Spinal cord (tissue), 10 donors: ENCODE data around the gene LGI1. TPM values are rescaled to one million over a fixed set of nuclear protein-coding genes. Genes with fewer than 3 reads are reported as not detected.

Experiments
- DNase-seq, 6 donors: peaks; one replicate each; pipeline versions ENCODE4 v3.0.0 to v3.0.0-alpha.2; 2013 to 2015; ENCODE audit warnings: low spot score in 6 of 6, low read depth in 4 of 6
- H3K27ac ChIP-seq: one replicate; pipeline ENCODE4 v1.5.1; 2013; ENCODE audit warnings: low read depth, low read length, control low read depth
- H3K27me3 ChIP-seq: one replicate; pipeline ENCODE4 v1.6.1; 2013; ENCODE audit warnings: low read length; ENCODE audit not compliant: control insufficient read depth, insufficient read depth
- H3K36me3 ChIP-seq: one replicate; pipeline ENCODE4 v1.6.1; 2013; ENCODE audit warnings: low read length; ENCODE audit not compliant: control insufficient read depth, insufficient read depth
- H3K4me1 ChIP-seq: one replicate; pipeline ENCODE4 v1.6.1; 2013; ENCODE audit warnings: low read length; ENCODE audit not compliant: control insufficient read depth, insufficient read depth
- H3K4me3 ChIP-seq: one replicate; pipeline ENCODE4 v1.5.1; 2013; ENCODE audit warnings: low read depth, low read length, control low read depth
- H3K9me3 ChIP-seq: one replicate; pipeline ENCODE4 v1.6.1; 2013; ENCODE audit warnings: low read length; ENCODE audit not compliant: control insufficient read depth, insufficient read depth
- WGBS: methylation state at CpG from one replicate; pipeline ENCODE4 v1.1.5; 2013; ENCODE audit warnings: missing lambda C conversion rate; ENCODE audit not compliant: insufficient coverage; 5-methylcytosine and 5-hydroxymethylcytosine counted together
- polyA plus RNA-seq, 2 donors: library from polyadenylated mRNA; unstranded; fragments of 120-200 nt; gene quantifications; one replicate each; pipeline ENCODE4 v1.2.1, GENCODE V29; 2013; ENCODE audit not compliant: insufficient read length in 2 of 2
- total RNA-seq, 2 donors: library from RNA; depleted of rRNA in 1 of 2; stranded (reverse); fragments of 120-200 nt in 1 of 2; fragments of >200 nt in 1 of 2; gene quantifications; one replicate each; pipeline versions ENCODE4 v1.2.3 to v1.2.4, GENCODE V29; 2013 to 2014
- donor health status: healthy.

Gene LGI1
- total and polyA plus RNA-seq, 4 donors, result 32.4 to 68.7 (median 47.6) TPM

- H3K9me3 ChIP-seq, result no peaks in the 10 kb centered on the region
- no peaks in the 10 kb centered on the region for H3K4me1 ChIP-seq
- H3K4me3 ChIP-seq, result no peak overlapping the region
- H3K36me3 ChIP-seq, result no peaks in the 10 kb centered on the region
- no peak overlapping the region for H3K27ac ChIP-seq
- no peaks in the 10 kb centered on the region for H3K27me3 ChIP-seq
- 40% methylated on average over 1 of the region's 3 CpGs for WGBS
- peak in 1 of 6 donors; percentile 32 for DNase-seq
Observed at GRCh38 chr10:93790439-93790838, 32.7 kb downstream of the LGI1 start.

DNA sequence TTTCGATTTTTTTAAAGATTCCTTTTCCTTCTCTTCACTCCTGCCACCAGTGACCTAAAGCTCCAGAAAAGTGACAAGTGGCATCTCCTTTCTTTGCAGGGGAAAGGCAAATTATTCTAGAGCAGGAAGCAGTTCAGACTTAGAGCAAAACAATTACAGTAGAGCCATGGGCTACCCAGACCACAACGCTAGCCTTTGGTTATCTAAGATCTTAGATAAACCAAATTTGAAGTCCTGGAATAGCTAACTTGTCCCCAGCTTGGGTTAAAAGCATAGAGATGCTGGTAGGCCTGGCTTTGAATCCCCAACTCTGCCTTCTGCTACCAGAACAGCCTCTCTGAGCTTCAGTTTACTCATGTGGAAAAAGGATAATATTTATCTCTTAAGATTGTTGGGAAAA lies 38.4 kb downstream of the LGI1 start:
- WGBS, result 92% methylated on average over 2 of the region's 2 CpGs
- no peak overlapping the region for H3K27ac ChIP-seq
- H3K27me3 ChIP-seq, result no peaks in the 10 kb centered on the region
- H3K36me3 ChIP-seq, result no peaks in the 10 kb centered on the region
- no peaks in the 10 kb centered on the region for H3K4me1 ChIP-seq
- H3K9me3 ChIP-seq, result no peaks in the 10 kb centered on the region
- H3K4me3 ChIP-seq, result no peak overlapping the region
- no peak for DNase-seq

DNA sequence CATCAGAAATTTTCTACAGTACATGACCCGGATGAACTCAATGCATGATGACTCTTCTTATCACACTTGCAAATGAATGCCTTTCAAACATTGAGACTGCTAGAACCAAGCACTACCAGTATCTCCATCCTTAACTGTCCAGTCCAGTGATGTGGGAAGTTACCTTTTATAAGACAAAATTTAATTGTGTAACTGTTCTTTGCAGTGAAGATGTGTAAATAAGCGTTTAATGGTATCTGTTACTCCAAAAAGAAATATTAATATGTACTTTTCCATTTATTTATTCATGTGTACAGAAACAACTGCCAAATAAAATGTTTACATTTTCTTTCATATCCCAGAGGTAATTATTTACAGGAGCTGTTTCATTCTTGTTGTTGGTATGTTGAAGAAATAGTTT lies 40.1 kb downstream of the LGI1 start:
- WGBS, result no CpG with 5 or more reads among the region's 2 CpGs
- H3K27me3 ChIP-seq, result no peaks in the 10 kb centered on the region
- no peaks in the 10 kb centered on the region for H3K36me3 ChIP-seq
- no peaks in the 10 kb centered on the region for H3K9me3 ChIP-seq
- DNase-seq, result no peak
- H3K27ac ChIP-seq, result no peak overlapping the region
- H3K4me3 ChIP-seq, result no peak overlapping the region
- H3K4me1 ChIP-seq, result no peaks in the 10 kb centered on the region

DNA sequence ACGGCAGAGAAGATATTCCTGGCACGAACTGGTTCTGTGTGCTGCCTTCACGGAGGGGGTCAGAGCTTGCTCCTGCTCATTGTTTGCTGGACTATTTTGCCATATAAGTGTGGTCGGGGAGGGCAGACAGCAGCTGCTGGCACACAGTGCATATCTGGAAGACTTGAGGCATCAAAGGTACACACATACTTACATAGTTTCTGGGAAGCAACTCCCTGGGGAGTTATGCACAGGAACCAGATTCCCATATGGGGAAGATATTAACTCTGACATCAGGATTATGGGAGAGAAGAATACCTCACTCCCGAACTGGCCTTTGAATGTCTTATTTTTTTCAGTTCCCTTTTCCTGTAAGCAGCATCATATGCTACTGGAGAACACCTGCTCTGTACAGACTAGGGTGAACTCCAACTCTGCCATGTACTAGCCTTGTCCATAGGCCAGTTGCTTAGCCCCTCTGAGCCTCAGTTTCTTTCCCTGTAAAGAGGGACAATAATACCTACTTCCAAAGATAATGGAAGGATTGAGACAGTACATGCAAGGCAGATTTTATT lies 41.5 kb downstream of the LGI1 start:
- H3K4me3 ChIP-seq, result no peak overlapping the region
- no peaks in the 10 kb centered on the region for H3K36me3 ChIP-seq
- no peak for DNase-seq
- H3K4me1 ChIP-seq, result no peaks in the 10 kb centered on the region
- H3K27ac ChIP-seq, result no peak overlapping the region
- 75% methylated on average over 3 of the region's 5 CpGs for WGBS
- H3K9me3 ChIP-seq, result no peaks in the 10 kb centered on the region
- no peaks in the 10 kb centered on the region for H3K27me3 ChIP-seq

GRCh38 chr10:93804200-93804599 lies 46.5 kb downstream of the LGI1 start:
- no peaks in the 10 kb centered on the region for H3K9me3 ChIP-seq
- no peaks in the 10 kb centered on the region for H3K27me3 ChIP-seq
- H3K4me3 ChIP-seq, result no peak overlapping the region
- H3K36me3 ChIP-seq, result no peaks in the 10 kb centered on the region
- no peaks in the 10 kb centered on the region for H3K4me1 ChIP-seq
- no peak overlapping the region for H3K27ac ChIP-seq
- no peak for DNase-seq

GRCh38 chr10:93806903-93807302 lies 49.2 kb downstream of the LGI1 start:
- Histone ChIP-seq H3K27me3 (no peaks in the 10 kb centered on the region), H3K9me3 (no peaks in the 10 kb centered on the region), H3K27ac (no peak overlapping the region), H3K4me3 (no peak overlapping the region), H3K36me3 (no peaks in the 10 kb centered on the region), H3K4me1 (no peaks in the 10 kb centered on the region)
- no peak for DNase-seq
- WGBS, result 20% methylated on average over 1 of the region's 2 CpGs

DNA sequence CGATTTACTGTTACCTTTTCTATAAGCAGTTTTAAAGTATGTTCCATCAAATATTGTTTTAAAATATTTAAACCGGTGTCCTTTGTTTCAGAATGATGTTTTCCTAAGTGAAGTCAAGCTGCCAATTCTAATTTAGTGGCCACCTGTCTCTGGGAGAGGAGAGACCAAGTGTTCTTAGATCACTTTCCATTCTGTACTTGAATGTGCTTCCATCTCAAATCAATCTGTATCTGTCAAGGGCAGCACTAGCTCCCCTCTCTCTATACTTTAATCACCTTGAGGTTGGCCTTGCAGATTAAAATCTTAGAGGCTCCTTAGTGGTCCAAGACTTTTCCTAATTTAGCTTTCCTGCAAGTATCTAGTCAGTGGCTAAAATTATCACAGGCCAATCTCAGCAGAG lies 49.6 kb downstream of the LGI1 start:
- no CpG with 5 or more reads among the region's 2 CpGs for WGBS
- no peaks in the 10 kb centered on the region for H3K27me3 ChIP-seq
- H3K4me3 ChIP-seq, result no peak overlapping the region
- H3K9me3 ChIP-seq, result no peaks in the 10 kb centered on the region
- DNase-seq, result no peak
- no peaks in the 10 kb centered on the region for H3K4me1 ChIP-seq
- no peak overlapping the region for H3K27ac ChIP-seq
- no peaks in the 10 kb centered on the region for H3K36me3 ChIP-seq

DNA sequence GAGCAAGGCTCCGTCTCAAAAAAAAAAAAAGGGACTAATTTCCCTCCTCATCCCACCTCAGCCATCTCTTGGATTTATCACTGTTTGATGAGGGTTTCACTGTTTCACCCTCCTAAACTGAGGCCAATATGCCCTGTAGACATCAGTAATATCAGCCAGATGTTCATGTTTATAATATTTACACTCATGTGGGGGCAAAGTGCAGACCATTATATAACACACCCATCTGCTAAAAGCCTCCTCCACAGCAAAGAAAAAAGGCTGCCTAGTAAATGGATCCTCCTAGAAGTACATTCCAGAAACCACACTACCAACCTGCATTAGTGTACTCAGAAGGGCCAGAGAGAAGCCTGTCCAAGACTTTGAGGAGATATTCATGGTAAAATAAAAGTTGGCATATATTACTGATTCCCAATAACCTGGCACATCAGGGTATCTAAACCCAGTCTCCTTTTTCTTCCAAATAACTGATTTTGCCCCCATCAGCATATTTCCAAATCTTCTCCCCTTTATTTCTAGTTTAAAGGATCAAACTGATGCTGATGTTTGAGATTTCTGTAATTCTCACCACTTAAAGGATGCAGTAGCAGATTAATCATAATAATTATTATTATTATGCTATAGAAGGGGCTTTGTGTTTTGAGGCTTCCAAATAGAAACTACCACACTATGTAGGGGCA lies 55.1 kb downstream of the LGI1 start:
- WGBS, result no CpG with 5 or more reads among the region's 1 CpG
- H3K4me3 ChIP-seq, result no peak overlapping the region
- no peak overlapping the region for H3K27ac ChIP-seq
- no peaks in the 10 kb centered on the region for H3K9me3 ChIP-seq
- H3K4me1 ChIP-seq, result peaks cover 8% of the 10 kb centered on the region
- H3K36me3 ChIP-seq, result no peaks in the 10 kb centered on the region
- H3K27me3 ChIP-seq, result no peaks in the 10 kb centered on the region
- no peak for DNase-seq

DNA sequence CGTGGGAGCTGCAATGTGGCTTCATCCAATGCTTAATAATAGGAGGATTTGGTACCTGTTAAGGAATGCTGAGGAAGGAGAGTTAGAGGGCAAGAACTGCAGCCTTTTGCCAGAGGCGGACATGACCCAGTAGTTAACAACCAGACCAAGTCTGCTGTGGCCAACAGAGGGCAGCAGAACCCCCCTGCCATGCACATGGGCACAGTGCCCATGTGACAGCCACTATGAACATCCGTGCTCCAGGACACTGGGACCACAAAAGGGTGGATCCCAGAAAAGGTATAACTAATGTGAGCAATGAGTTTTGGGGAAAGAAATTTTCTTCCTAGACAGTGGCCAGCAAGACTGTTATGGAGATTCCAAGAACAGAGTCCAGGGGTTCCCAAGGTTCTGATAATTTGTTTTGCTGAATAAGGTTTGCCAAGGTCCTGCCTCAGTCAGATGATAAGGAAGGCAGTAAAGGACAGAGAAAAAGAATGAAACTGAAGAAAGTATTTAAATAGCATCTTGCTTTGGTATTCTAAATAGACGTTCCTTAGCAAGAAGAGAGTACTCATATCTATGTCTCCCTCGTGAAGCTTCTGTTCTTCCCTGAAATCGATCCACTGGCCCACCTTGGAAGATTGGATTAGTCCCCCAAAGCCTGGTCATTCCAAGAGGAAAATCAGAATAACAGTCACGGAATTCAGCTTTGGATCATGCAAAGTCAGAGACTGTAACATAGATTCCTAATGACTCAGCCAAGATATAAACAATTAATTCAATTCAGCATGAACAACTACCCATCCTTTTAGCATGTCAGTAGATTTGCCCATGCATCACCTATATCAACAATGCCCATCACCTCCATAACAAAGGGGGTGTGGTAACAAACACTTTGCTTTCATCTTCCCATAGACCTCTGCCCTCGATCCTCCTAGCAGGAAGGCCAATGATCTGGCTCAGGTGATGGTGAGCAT lies 56.0 kb downstream of the LGI1 start:
- Histone ChIP-seq H3K27me3 (no peaks in the 10 kb centered on the region), H3K36me3 (no peaks in the 10 kb centered on the region), H3K27ac (no peak overlapping the region), H3K9me3 (no peaks in the 10 kb centered on the region), H3K4me3 (no peak overlapping the region), H3K4me1 (peaks cover 8% of the 10 kb centered on the region)
- peak in 2 of 6 donors; percentile 40 to 61 for DNase-seq
- WGBS, result 74% methylated on average over 6 of the region's 8 CpGs
